Kasumi-1 (cell line): ENCODE measurements around the gene ALOX15B.
"Not testable (repeated sequence)": the region's sequence is repeated elsewhere in the genome, so short reads cannot be mapped to it uniquely, and the experiment has no call there.

Source experiments
- DNase-seq, 2 experiments: peaks; one replicate each; lab custom pipeline; 2025; lab: John Stamatoyannopoulos, UW

The ALOX15B gene

DNA sequence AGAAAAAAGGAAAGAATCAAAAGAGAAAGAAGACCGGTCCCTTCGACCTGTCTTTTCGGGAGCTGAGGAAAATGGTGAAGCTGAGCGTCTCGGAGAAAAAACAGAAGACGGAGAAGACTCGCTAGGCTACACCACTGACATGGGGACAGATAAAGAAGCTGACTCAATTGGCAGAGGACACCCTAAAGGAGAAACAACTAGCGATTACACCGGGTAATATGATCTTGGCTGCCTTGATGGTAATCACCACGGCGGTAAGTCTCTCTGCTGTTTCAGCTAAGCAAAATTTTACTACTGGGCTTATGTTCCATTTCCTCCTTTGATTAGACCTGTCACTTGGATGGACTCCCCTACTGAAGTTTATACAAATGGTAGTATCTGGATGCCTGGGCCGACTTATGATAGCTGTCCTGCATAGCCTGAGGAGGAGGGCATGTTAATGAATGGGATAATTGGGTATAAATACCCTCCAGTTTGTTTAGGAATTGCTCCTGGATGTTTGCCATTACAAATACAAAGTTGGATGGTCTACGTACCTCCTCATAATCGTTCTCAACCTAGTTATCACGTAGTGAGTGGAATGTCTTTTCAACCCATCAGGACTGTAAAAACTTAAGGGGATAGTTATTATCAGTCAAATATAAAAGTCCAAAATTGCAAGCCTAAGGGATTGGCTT, 24.1 kb downstream of the ALOX15B start:
- no peak for DNase-seq

- DNase-seq, result no peak
Observed at GRCh38 chr17:8063761-8064534, 25.1 kb downstream of the ALOX15B start.

- DNase-seq, result no peak
Observed at GRCh38 chr17:8064561-8065019, 25.7 kb downstream of the ALOX15B start.

DNA sequence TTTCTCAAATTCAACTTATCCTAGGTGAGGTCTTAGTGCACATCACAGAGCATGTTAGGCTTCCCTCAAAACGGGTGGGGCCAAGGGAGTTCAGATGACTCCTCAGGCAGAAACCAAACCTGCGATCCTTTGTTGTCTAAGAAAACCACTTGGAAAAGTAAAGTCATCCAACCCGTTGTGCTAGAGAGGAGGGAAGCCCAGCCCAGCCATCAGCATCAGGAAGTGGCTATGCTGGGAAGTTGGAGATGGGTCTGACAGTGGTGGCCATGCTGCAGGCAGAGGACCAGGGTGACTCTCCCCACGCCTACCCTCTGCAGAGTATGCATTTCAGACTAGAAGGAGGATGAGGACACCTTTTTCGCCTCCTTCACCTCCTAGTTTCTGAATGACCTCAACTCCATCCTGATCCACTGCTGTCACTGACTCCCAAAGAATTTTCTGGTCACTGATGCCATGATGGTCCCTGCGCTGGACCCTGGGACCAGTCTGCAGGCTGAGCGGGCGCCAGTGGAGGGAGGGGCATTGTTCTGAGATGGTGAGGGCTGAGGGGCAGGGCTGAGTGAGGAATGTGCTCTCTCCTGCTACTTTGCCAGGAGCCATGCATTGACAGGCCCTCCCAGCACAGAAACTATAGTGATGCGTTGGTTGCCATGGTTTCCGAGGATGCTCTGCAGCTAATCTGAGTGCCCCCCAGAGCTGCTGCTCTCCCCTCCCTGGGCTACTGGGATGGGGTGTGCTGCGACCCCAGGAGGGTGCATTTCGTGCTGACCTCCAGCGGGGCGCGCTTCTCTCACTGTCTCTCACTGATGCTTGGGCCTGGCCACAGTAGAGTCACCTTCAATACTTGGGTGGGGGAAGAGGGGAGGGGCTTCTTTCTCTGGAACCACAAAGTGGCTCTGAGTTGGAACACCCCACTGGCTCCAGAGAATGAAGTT, 28.2 kb downstream of the ALOX15B start:
- no peak for DNase-seq

DNA sequence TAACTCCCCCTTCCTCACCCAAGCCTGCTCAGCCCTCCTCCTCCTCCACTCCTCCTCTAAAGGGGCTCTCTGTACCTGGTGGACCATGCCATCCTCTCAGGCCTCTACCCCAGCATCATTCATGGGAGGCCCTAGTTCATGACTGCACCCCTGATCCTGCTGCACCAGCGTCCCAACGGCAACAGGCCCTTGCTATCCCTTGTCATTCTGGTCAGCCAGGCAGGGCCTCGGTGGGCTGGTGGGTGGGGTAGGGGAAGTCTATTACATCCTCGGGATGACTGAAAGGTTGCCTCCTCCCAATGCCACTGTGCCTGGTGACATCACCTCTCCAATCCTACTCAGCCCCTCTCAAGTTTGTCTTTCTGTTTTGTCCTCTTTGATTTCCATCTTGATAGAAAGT, 28.9 kb downstream of the ALOX15B start:
- DNase-seq, result no peak

DNA sequence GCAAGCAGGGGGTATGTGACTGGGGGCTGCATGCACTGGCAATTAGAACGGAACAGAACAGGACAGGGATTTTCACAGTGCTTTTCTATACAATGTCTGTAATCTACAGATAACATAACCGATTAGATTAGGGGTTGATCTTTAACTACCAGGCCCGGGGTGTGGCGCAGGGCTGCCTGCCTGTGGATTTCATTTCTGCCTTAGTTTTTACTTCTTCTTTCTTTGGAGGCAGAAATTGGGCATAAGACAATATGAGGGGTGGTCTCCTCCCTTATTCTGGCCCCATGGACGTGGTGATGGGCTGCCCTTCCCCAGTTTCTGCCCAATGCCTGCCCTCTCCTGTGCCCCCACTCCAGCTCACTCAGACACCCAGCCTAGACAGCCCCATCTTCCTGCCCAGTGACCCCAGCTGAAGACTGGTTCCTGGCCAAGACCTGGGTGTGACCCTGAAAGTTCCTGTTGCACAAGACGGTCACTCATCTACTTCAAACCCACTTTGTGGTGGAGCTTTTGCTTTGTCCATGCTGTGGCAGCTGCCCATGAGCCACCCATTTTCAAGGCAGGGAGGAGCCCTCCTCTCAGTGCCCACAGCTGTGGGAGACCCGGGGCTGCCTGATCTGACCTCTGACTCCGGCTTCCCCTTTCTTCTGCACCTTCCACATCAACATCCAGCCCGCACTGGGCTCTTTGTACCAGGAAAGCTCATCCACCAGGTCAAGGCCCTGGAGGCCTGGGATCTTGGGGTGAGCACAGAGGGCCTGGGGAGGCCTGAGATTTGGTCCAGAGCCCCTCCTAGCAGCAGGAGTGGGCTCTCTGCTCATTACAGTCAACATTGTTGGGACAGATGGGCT, 30.1 kb downstream of the ALOX15B start:
- no peak for DNase-seq

DNA sequence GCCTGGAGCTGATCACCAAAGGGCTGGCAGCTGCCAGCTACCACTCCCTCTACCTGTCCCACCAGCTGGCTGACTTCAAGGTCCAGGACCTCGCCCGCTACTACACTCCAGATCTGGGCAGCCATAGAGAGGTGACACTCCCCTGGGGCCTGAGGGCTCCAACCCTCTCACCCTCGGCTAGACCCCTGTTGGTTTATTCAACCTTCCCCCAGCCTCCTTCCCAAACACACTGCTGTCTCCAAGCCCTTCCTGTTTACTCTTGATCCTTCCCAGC, 30.7 kb downstream of the ALOX15B start:
- no peak for DNase-seq

DNA sequence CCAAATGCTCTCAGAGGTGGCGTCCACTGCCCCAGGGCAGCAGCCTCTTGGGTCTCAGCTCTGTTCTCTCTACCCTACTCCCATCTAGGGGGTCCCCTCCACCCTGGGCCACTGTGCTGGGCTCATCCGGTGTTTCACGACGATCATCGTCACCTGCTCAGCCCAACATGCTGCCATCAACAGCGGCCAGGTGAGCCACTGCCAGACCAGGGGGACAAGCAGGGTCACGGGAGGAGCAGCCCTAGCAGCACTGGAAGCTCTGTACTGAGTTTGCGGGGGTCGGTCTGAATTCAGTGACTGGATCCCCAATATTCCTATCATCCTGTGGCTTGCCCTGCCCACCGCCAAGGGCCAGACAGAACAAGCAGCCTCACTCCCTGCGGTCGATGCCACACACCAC, 32.6 kb downstream of the ALOX15B start:
- no peak for DNase-seq

- DNase-seq, result no peak
Observed at GRCh38 chr17:8072341-8072728, 33.5 kb downstream of the ALOX15B start.

DNA sequence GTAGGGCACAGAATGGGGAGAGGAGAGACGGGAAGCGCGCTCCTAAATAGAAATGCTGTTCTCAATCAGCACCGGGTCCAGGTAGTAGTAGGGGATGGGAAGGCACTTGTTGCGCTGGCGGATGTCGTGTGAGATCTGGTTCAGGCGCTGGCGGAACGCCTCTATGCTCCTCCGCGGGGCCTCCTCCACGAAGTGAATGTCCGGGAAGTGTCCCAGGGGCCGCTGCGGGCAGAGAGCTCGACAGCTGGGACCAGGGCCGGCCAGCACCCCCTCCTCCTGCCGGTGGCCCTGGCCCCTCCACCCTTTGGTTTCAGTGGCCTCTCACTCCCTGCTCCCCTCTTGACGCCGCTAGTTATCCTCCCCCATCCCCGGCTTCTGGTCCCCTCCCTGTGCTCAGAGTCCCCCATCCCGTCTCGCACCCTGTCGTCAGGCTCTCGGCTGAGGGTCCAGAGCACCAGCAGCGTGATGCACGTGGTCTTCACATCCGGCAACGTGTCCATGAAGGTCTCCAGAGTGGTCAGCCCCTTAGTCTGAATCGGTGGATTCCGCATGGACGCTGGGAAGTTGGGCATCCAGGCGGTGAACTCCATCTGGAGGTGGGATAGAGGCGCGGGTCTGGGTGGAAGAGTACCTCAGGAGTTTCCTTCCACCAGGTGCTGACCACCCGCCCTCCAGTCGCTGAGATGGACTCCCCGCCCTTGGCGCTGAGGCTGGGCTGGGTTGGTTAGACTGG, 34.0 kb downstream of the ALOX15B start:
- no peak for DNase-seq

DNA sequence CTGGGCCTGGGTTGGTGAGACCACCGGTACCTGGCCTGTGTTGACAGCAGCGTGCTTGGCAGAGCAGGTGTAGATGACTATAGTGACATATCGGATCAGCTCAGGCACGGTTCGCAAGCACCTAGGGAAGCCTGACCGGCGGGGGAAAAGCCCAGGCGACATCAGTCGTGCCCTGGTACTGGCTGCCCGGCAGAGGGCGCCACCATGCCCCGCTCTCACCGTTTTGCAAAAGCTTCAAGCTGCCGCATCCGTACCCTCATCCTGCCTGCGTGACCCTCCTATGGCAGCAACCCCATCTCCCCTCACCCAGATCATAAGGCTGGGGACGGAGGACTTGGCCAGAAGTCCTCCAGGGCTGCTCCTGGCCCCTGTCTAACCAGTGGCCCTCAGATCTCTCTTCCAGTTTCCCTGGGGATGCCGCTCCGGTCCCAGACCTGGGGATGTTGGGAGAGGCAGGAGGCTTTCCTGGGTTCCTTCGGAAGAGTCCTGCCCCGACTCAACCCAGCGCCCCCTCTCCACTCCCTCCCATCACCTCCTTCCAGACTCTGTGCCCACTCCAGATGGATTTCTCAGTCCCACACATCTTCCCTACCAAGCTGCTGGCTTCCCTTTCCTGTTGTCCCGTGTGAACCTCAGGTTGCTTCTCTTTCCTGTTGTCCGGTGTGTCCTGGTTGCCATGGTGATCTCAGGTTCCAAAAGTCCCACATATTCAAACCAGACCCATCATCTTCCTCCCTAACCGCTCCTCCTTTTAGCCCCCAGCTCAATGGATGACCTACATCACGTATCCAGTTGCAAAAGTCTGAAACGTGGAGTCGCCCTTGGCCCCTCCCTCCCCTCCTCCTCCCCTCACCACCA, 35.0 kb downstream of the ALOX15B start:
- peak; percentile 20 to 33 for DNase-seq

DNA sequence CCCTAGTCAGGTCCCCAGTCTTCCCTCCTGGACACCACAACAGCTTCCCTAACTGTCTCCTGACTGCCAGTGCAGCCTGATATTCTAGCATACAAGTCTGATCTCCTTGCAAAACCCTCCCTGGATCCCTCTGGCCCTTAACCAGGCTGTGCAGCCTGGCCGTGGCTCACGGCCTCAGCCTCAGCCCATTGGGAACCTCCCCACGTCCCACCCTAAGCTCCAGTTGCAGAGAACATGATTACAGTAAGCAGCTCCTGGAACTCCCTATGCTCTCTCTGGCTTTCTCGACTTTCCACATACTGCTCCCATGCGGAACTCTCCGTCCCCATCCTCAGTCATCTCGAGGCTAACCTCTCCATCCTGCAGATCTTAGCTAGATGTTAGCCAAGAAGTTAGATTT, 35.7 kb downstream of the ALOX15B start:
- no peak for DNase-seq

DNA sequence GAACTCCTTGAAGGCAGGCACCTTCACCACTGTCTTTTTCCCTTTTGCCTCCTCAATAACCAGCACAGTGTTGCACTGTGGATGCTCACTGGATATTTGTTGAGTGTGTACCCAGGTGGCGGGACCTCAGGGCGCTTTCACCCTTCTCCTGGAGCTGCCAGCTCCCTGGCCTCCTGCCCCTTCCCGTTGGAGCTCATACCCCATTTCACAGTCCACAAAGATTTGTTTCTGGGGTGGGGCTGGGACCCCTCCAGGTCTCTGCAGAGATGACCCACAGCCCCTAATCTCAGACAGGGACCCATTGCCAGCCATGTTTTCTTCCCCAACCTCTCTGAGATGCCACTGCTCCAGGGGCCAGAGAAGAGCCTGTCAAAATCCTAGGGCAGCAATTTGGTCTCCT, 36.2 kb downstream of the ALOX15B start:
- no peak for DNase-seq

DNA sequence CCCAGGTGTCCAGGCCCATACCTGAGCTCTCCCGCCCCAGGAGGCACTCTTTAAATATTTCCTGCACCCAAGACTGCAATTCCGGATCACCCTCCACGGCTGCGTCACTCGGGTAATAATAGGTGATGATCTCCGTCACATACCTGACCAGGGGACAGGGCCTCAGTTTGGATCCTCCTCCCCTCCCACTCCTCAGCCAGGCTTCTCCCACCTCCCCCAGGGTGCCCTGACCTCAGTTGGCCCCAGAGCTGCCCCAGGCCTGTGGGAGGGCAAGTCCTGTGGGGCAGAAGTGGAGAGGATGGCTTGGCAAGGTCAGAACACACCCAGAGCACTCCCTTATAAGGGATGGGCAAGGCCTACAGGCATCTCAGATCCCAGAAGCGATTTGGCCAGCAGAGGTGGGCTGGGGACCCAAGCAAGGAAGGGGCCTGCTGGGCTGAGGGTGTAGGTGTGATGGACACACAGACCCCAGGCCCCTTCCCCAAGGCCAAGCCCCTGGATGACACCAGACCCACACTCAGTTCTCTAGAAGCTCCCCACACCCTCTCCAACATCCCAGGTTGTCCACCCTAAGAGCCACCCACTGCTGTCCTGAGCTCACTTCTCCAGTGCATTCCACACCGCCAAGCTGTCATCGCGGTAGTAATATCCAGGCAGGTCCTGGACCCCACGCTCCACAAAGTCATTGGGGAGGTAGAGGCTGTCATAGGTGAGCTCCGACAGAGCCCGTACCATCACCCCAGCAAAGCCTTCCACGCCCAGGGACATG, 36.9 kb downstream of the ALOX15B start:
- no peak for DNase-seq

GRCh38 chr17:8076502-8077266, 37.8 kb downstream of the ALOX15B start:
- no peak for DNase-seq

GRCh38 chr17:8077939-8078338, 39.1 kb downstream of the ALOX15B start:
- DNase-seq, result not testable (repeated sequence)

GRCh38 chr17:8079291-8080207, 40.7 kb downstream of the ALOX15B start:
- peak; percentile 29 to 53 for DNase-seq
